ENCODE data around the gene TRHDE.

GRCh38 chr12:72610854-72611358 lies 338.7 kb downstream of the TRHDE start:
- TF ChIP-seq POLR2A (IDR thresholded peaks at IDR 0.05) = no peak
- no peak for TF ChIP-seq CTCF (IDR thresholded peaks at IDR 0.05)
